ENCODE measurements around the gene ATP5IF1. TPM values are rescaled to one million over a fixed set of nuclear protein-coding genes. Genes with fewer than 3 reads are reported as not detected.

Gene ATP5IF1
- total and polyA plus RNA-seq, 2 of the 13 experiments (the other 11 are each of a cell fraction or from before 2014, with no cell fraction given) = 97.7 to 131 TPM

DNA sequence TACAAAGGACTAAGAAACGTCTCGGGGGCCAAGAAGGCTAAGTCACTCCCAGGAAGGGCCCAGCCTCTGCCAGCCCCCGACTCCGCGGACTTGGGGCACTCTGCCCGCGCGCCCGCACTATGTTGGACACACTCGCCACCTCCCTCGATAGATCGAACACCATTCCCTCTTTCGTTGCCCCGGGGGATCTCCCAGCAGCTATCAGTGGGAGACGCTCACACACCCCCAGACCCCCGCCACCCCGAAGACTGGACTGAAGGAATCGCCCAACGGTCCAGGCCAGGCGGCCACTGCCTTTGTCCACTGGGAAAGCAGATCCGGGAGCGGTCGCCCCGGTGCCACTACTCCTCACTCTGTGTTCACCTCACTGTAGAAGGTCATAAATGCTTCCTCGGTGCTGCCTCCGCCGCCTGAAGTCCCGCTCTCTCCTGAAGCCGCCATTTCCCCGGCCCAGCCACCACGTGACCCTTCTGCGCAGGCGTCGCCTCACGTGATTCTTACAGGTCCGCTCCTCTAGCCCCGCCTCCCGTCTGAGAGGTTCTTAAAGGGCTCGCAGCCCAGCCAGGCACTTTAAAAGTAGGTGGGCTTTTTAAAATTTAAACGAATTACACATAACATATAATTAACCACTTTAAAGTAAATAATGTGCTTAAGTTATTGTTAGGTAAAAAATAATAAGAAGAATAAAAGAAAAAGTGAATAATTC, 3.2 kb upstream of the ATP5IF1 start, which contains the start of gene DNAJC8 (continued):
- TF ChIP-seq ZHX2 (IDR thresholded peaks at IDR 0.05; ENCODE audit: low read depth) = no peak
- no peak for TF ChIP-seq ZHX2 (CRISPR knock-in tag; IDR thresholded peaks at IDR 0.05; ENCODE audit: borderline replicate concordance)
- no peak for TF ChIP-seq ZNF678 (CRISPR knock-in tag; IDR thresholded peaks at IDR 0.05)
- no peak for TF ChIP-seq ZNF251 (CRISPR knock-in tag; IDR thresholded peaks at IDR 0.05)
- no peak for TF ChIP-seq ZNF280D (CRISPR knock-in tag; IDR thresholded peaks at IDR 0.05)
- no peak for TF ChIP-seq ZC3H4 (CRISPR knock-in tag; IDR thresholded peaks at IDR 0.05; ENCODE audit: borderline replicate concordance)
- TF ChIP-seq ZBTB7B (CRISPR knock-in tag; IDR thresholded peaks at IDR 0.05) = no peak
- TF ChIP-seq KMT2B (CRISPR knock-in tag; IDR thresholded peaks at IDR 0.05) = peak; percentile 84
- no peak for TF ChIP-seq ZNF431 (CRISPR knock-in tag; IDR thresholded peaks at IDR 0.05; ENCODE audit: borderline replicate concordance, low read depth)
- no peak for TF ChIP-seq RFX5 (IDR thresholded peaks at IDR 0.05; ENCODE audit: low read depth, low read length)
- TF ChIP-seq, protein P1, sequence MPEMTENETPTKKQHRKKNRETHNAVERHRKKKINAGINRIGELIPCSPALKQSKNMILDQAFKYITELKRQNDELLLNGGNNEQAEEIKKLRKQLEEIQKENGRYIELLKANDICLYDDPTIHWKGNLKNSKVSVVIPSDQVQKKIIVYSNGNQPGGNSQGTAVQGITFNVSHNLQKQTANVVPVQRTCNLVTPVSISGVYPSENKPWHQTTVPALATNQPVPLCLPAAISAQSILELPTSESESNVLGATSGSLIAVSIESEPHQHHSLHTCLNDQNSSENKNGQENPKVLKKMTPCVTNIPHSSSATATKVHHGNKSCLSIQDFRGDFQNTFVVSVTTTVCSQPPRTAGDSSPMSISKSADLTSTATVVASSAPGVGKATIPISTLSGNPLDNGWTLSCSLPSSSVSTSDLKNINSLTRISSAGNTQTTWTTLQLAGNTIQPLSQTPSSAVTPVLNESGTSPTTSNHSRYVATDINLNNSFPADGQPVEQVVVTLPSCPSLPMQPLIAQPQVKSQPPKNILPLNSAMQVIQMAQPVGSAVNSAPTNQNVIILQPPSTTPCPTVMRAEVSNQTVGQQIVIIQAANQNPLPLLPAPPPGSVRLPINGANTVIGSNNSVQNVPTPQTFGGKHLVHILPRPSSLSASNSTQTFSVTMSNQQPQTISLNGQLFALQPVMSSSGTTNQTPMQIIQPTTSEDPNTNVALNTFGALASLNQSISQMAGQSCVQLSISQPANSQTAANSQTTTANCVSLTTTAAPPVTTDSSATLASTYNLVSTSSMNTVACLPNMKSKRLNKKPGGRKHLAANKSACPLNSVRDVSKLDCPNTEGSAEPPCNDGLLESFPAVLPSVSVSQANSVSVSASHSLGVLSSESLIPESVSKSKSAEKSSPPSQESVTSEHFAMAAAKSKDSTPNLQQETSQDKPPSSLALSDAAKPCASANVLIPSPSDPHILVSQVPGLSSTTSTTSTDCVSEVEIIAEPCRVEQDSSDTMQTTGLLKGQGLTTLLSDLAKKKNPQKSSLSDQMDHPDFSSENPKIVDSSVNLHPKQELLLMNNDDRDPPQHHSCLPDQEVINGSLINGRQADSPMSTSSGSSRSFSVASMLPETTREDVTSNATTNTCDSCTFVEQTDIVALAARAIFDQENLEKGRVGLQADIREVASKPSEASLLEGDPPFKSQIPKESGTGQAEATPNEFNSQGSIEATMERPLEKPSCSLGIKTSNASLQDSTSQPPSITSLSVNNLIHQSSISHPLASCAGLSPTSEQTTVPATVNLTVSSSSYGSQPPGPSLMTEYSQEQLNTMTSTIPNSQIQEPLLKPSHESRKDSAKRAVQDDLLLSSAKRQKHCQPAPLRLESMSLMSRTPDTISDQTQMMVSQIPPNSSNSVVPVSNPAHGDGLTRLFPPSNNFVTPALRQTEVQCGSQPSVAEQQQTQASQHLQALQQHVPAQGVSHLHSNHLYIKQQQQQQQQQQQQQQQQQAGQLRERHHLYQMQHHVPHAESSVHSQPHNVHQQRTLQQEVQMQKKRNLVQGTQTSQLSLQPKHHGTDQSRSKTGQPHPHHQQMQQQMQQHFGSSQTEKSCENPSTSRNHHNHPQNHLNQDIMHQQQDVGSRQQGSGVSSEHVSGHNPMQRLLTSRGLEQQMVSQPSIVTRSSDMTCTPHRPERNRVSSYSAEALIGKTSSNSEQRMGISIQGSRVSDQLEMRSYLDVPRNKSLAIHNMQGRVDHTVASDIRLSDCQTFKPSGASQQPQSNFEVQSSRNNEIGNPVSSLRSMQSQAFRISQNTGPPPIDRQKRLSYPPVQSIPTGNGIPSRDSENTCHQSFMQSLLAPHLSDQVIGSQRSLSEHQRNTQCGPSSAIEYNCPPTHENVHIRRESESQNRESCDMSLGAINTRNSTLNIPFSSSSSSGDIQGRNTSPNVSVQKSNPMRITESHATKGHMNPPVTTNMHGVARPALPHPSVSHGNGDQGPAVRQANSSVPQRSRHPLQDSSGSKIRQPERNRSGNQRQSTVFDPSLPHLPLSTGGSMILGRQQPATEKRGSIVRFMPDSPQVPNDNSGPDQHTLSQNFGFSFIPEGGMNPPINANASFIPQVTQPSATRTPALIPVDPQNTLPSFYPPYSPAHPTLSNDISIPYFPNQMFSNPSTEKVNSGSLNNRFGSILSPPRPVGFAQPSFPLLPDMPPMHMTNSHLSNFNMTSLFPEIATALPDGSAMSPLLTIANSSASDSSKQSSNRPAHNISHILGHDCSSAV (CRISPR knock-in tag; IDR thresholded peaks at IDR 0.05; ENCODE audit: borderline replicate concordance) = no peak
- TF ChIP-seq SMARCE1 (IDR thresholded peaks at IDR 0.05; ENCODE audit: borderline replicate concordance) = no peak

Data from HepG2 (cell line).